Measurements from ENCODE around the gene PER2.

DNA sequence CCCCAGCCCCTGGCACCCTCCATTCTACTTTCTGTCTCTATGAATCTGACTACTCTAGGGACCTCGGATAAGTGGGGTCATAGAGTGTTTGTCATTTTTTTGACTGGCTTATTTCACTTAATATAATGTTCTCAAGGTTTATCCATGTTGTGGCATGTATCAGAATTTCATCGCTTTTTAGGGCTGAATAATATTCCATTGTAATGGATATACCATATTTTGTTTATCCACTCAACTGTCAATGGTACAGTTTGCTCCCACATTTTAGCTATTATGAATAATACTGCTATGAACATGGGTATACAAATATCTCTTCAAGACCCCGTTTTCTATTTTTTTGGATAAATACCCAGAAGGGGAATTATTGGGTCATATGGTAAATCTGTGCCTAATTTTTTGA is 39.3 kb upstream of the PER2 start:
- TF ChIP-seq CTCF (conservative IDR thresholded peaks at IDR 0.05; ENCODE audit: low read length) (no peak), EZH2phosphoT487 (IDR thresholded peaks at IDR 0.05; ENCODE audit: borderline replicate concordance, low read depth, low read length) (no peak)
